ENCODE results near the gene DAAM2.
A peak's percentile ranks its signal among the peaks of the same experiment; 100 is the strongest.

Gene DAAM2

GRCh38 chr6:39830444-39830843 lies 38.3 kb downstream of the DAAM2 start:
- Histone ChIP-seq H3K4ac (ENCODE audit: low read depth, low read length) (no peak overlapping the region), H3K9ac (ENCODE audit: low read length) (no peak overlapping the region), H3K18ac (ENCODE audit: low read length) (no peak overlapping the region), H3K36me3 (ENCODE audit: control insufficient read depth, insufficient read depth, low read length) (no peaks in the 10 kb centered on the region), H3K4me3 (ENCODE audit: low read length) (no peak overlapping the region), H2AK5ac (ENCODE audit: low read length) (no peak overlapping the region), H3K4me1 (ENCODE audit: control insufficient read depth, low read depth, low read length) (no peaks in the 10 kb centered on the region), H3K23ac (ENCODE audit: low read length) (no peak overlapping the region), H3K79me2 (ENCODE audit: control insufficient read depth, insufficient read depth, low read length) (no peaks in the 10 kb centered on the region), H3K79me1 (ENCODE audit: low read length) (no peaks in the 10 kb centered on the region), H2BK5ac (ENCODE audit: low read length) (no peak overlapping the region), H3K27ac (ENCODE audit: low read depth, low read length) (no peak overlapping the region), H3K27me3 (ENCODE audit: insufficient read depth, low read length, poor library complexity) (no peaks in the 10 kb centered on the region), H4K8ac (ENCODE audit: low read depth, low read length) (no peak overlapping the region), H3K4me2 (ENCODE audit: low read length) (no peak overlapping the region), H4K5ac (ENCODE audit: low read length) (no peak overlapping the region), H2BK120ac (ENCODE audit: low read depth, low read length) (no peak overlapping the region), H2BK15ac (replicated peaks; ENCODE audit: low read depth) (no peak overlapping the region), H3K56ac (ENCODE audit: low read length) (no peak overlapping the region)
- DNase-seq: no peak
- WGBS (ENCODE audit: extremely low coverage, insufficient coverage, low lambda C conversion rate): no CpG with 5 or more reads among the region's 7 CpGs

- no peak overlapping the region for H2BK120ac ChIP-seq (ENCODE audit: low read depth, low read length)
- H3K56ac ChIP-seq (ENCODE audit: low read length): no peak overlapping the region
- H3K27ac ChIP-seq (ENCODE audit: low read depth, low read length): no peak overlapping the region
- no peak overlapping the region for H4K5ac ChIP-seq (ENCODE audit: low read length)
- no peak overlapping the region for H3K18ac ChIP-seq (ENCODE audit: low read length)
- no peak overlapping the region for H3K23ac ChIP-seq (ENCODE audit: low read length)
- H3K4me3 ChIP-seq (ENCODE audit: low read length): no peak overlapping the region
- DNase-seq: no peak
- H3K36me3 ChIP-seq (ENCODE audit: control insufficient read depth, insufficient read depth, low read length): no peaks in the 10 kb centered on the region
- H3K4ac ChIP-seq (ENCODE audit: low read depth, low read length): no peak overlapping the region
- H3K79me2 ChIP-seq (ENCODE audit: control insufficient read depth, insufficient read depth, low read length): no peaks in the 10 kb centered on the region
- no peaks in the 10 kb centered on the region for H3K79me1 ChIP-seq (ENCODE audit: low read length)
- H2BK15ac ChIP-seq (replicated peaks; ENCODE audit: low read depth): no peak overlapping the region
- H4K8ac ChIP-seq (ENCODE audit: low read depth, low read length): no peak overlapping the region
- H3K4me1 ChIP-seq (ENCODE audit: control insufficient read depth, low read depth, low read length): no peaks in the 10 kb centered on the region
- H2AK5ac ChIP-seq (ENCODE audit: low read length): no peak overlapping the region
- no peak overlapping the region for H3K4me2 ChIP-seq (ENCODE audit: low read length)
- H2BK5ac ChIP-seq (ENCODE audit: low read length): no peak overlapping the region
- no CpG with 5 or more reads among the region's 6 CpGs for WGBS (ENCODE audit: extremely low coverage, insufficient coverage, low lambda C conversion rate)
- no peaks in the 10 kb centered on the region for H3K27me3 ChIP-seq (ENCODE audit: insufficient read depth, low read length, poor library complexity)
- H3K9ac ChIP-seq (ENCODE audit: low read length): no peak overlapping the region
These were observed 39.5 kb downstream of the DAAM2 start for GRCh38 chr6:39831701-39832100.

GRCh38 chr6:39834278-39834677 lies 42.1 kb downstream of the DAAM2 start:
- H2AK5ac ChIP-seq (ENCODE audit: low read length): no peak overlapping the region
- no peak overlapping the region for H3K23ac ChIP-seq (ENCODE audit: low read length)
- H3K9ac ChIP-seq (ENCODE audit: low read length): no peak overlapping the region
- no peaks in the 10 kb centered on the region for H3K4me1 ChIP-seq (ENCODE audit: control insufficient read depth, low read depth, low read length)
- H2BK15ac ChIP-seq (replicated peaks; ENCODE audit: low read depth): no peak overlapping the region
- H3K27me3 ChIP-seq (ENCODE audit: insufficient read depth, low read length, poor library complexity): no peaks in the 10 kb centered on the region
- no peak overlapping the region for H2BK5ac ChIP-seq (ENCODE audit: low read length)
- H3K79me1 ChIP-seq (ENCODE audit: low read length): no peaks in the 10 kb centered on the region
- DNase-seq: no peak
- H3K18ac ChIP-seq (ENCODE audit: low read length): no peak overlapping the region
- H3K4me3 ChIP-seq (ENCODE audit: low read length): no peak overlapping the region
- no peaks in the 10 kb centered on the region for H3K79me2 ChIP-seq (ENCODE audit: control insufficient read depth, insufficient read depth, low read length)
- H3K4ac ChIP-seq (ENCODE audit: low read depth, low read length): no peak overlapping the region
- H3K4me2 ChIP-seq (ENCODE audit: low read length): no peak overlapping the region
- WGBS (ENCODE audit: extremely low coverage, insufficient coverage, low lambda C conversion rate): no CpG with 5 or more reads among the region's 4 CpGs
- no peak overlapping the region for H3K56ac ChIP-seq (ENCODE audit: low read length)
- no peak overlapping the region for H2BK120ac ChIP-seq (ENCODE audit: low read depth, low read length)
- no peak overlapping the region for H3K27ac ChIP-seq (ENCODE audit: low read depth, low read length)
- no peak overlapping the region for H4K8ac ChIP-seq (ENCODE audit: low read depth, low read length)
- no peak overlapping the region for H4K5ac ChIP-seq (ENCODE audit: low read length)
- no peaks in the 10 kb centered on the region for H3K36me3 ChIP-seq (ENCODE audit: control insufficient read depth, insufficient read depth, low read length)

GRCh38 chr6:39834866-39835265 lies 42.7 kb downstream of the DAAM2 start:
- Histone ChIP-seq H3K4me3 (ENCODE audit: low read length) (no peak overlapping the region), H4K8ac (ENCODE audit: low read depth, low read length) (no peak overlapping the region), H2AK5ac (ENCODE audit: low read length) (no peak overlapping the region), H3K27me3 (ENCODE audit: insufficient read depth, low read length, poor library complexity) (no peaks in the 10 kb centered on the region), H2BK120ac (ENCODE audit: low read depth, low read length) (no peak overlapping the region), H3K9ac (ENCODE audit: low read length) (no peak overlapping the region), H2BK5ac (ENCODE audit: low read length) (no peak overlapping the region), H4K5ac (ENCODE audit: low read length) (no peak overlapping the region), H3K27ac (ENCODE audit: low read depth, low read length) (no peak overlapping the region), H3K4me2 (ENCODE audit: low read length) (no peak overlapping the region), H3K79me1 (ENCODE audit: low read length) (no peaks in the 10 kb centered on the region), H3K4ac (ENCODE audit: low read depth, low read length) (no peak overlapping the region), H2BK15ac (replicated peaks; ENCODE audit: low read depth) (no peak overlapping the region), H3K36me3 (ENCODE audit: control insufficient read depth, insufficient read depth, low read length) (no peaks in the 10 kb centered on the region), H3K4me1 (ENCODE audit: control insufficient read depth, low read depth, low read length) (no peaks in the 10 kb centered on the region), H3K18ac (ENCODE audit: low read length) (no peak overlapping the region), H3K23ac (ENCODE audit: low read length) (no peak overlapping the region), H3K56ac (ENCODE audit: low read length) (no peak overlapping the region), H3K79me2 (ENCODE audit: control insufficient read depth, insufficient read depth, low read length) (no peaks in the 10 kb centered on the region)
- DNase-seq: no peak
- WGBS (ENCODE audit: extremely low coverage, insufficient coverage, low lambda C conversion rate): no CpG with 5 or more reads among the region's 5 CpGs

- no peak overlapping the region for H2BK15ac ChIP-seq (replicated peaks; ENCODE audit: low read depth)
- H3K36me3 ChIP-seq (ENCODE audit: control insufficient read depth, insufficient read depth, low read length): no peaks in the 10 kb centered on the region
- H3K4me3 ChIP-seq (ENCODE audit: low read length): no peak overlapping the region
- H3K4ac ChIP-seq (ENCODE audit: low read depth, low read length): no peak overlapping the region
- H3K23ac ChIP-seq (ENCODE audit: low read length): no peak overlapping the region
- H2AK5ac ChIP-seq (ENCODE audit: low read length): no peak overlapping the region
- H4K8ac ChIP-seq (ENCODE audit: low read depth, low read length): no peak overlapping the region
- WGBS (ENCODE audit: extremely low coverage, insufficient coverage, low lambda C conversion rate): no CpG with 5 or more reads among the region's 2 CpGs
- no peak overlapping the region for H3K18ac ChIP-seq (ENCODE audit: low read length)
- no peaks in the 10 kb centered on the region for H3K79me1 ChIP-seq (ENCODE audit: low read length)
- no peak overlapping the region for H3K27ac ChIP-seq (ENCODE audit: low read depth, low read length)
- no peak overlapping the region for H2BK5ac ChIP-seq (ENCODE audit: low read length)
- H4K5ac ChIP-seq (ENCODE audit: low read length): no peak overlapping the region
- peak; percentile 72 for DNase-seq
- H3K56ac ChIP-seq (ENCODE audit: low read length): no peak overlapping the region
- H3K79me2 ChIP-seq (ENCODE audit: control insufficient read depth, insufficient read depth, low read length): no peaks in the 10 kb centered on the region
- H2BK120ac ChIP-seq (ENCODE audit: low read depth, low read length): no peak overlapping the region
- no peak overlapping the region for H3K4me2 ChIP-seq (ENCODE audit: low read length)
- no peaks in the 10 kb centered on the region for H3K27me3 ChIP-seq (ENCODE audit: insufficient read depth, low read length, poor library complexity)
- H3K4me1 ChIP-seq (ENCODE audit: control insufficient read depth, low read depth, low read length): no peaks in the 10 kb centered on the region
- H3K9ac ChIP-seq (ENCODE audit: low read length): no peak overlapping the region
These were observed 43.7 kb downstream of the DAAM2 start for GRCh38 chr6:39835821-39836295.

GRCh38 chr6:39836606-39837005 lies 44.4 kb downstream of the DAAM2 start:
- H3K23ac ChIP-seq (ENCODE audit: low read length): no peak overlapping the region
- H2BK15ac ChIP-seq (replicated peaks; ENCODE audit: low read depth): no peak overlapping the region
- H3K4me3 ChIP-seq (ENCODE audit: low read length): no peak overlapping the region
- no peak overlapping the region for H4K8ac ChIP-seq (ENCODE audit: low read depth, low read length)
- H3K79me1 ChIP-seq (ENCODE audit: low read length): no peaks in the 10 kb centered on the region
- H3K4me1 ChIP-seq (ENCODE audit: control insufficient read depth, low read depth, low read length): no peaks in the 10 kb centered on the region
- no CpG with 5 or more reads among the region's 4 CpGs for WGBS (ENCODE audit: extremely low coverage, insufficient coverage, low lambda C conversion rate)
- H4K5ac ChIP-seq (ENCODE audit: low read length): no peak overlapping the region
- no peak overlapping the region for H3K9ac ChIP-seq (ENCODE audit: low read length)
- H3K27me3 ChIP-seq (ENCODE audit: insufficient read depth, low read length, poor library complexity): no peaks in the 10 kb centered on the region
- H2BK5ac ChIP-seq (ENCODE audit: low read length): no peak overlapping the region
- no peak for DNase-seq
- H3K4me2 ChIP-seq (ENCODE audit: low read length): no peak overlapping the region
- no peak overlapping the region for H3K4ac ChIP-seq (ENCODE audit: low read depth, low read length)
- no peak overlapping the region for H2AK5ac ChIP-seq (ENCODE audit: low read length)
- H2BK120ac ChIP-seq (ENCODE audit: low read depth, low read length): no peak overlapping the region
- H3K18ac ChIP-seq (ENCODE audit: low read length): no peak overlapping the region
- H3K79me2 ChIP-seq (ENCODE audit: control insufficient read depth, insufficient read depth, low read length): no peaks in the 10 kb centered on the region
- H3K27ac ChIP-seq (ENCODE audit: low read depth, low read length): no peak overlapping the region
- no peaks in the 10 kb centered on the region for H3K36me3 ChIP-seq (ENCODE audit: control insufficient read depth, insufficient read depth, low read length)
- H3K56ac ChIP-seq (ENCODE audit: low read length): no peak overlapping the region
